SHP77 treated with DMSO at 0.1 percent for 48 hours (cell line): Measurements from ENCODE around the gene RNF123.

ENCODE experiments used
- DNase-seq: peaks from one replicate; lab custom pipeline; 2025; lab: John Stamatoyannopoulos, UW

RNF123 gene

DNA sequence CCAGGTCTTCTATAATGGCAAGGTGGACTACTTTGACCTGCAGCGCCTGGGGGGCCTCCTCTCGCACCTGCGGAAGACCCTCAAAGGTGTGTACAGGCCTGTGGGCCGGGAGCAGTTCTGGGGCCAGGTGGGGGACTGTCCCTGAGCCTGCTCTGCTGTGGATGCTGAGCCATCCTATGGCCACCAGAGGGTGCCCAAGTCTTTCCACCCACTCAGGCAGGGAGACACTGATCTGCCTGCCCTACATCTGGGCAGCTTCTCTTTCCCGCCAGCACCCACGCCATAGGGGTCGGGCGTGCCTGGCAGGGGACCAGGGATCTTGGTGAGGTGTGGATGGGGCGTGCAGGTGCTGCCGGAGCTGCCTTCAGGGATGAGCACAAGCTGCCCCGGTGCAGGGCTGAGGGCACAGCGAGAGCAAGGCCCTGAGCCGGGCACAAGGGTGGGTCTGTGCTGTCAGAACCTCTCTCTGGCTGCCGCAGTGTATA is 14.1 kb downstream of the RNF123 start:
- DNase-seq, result no peak

DNA sequence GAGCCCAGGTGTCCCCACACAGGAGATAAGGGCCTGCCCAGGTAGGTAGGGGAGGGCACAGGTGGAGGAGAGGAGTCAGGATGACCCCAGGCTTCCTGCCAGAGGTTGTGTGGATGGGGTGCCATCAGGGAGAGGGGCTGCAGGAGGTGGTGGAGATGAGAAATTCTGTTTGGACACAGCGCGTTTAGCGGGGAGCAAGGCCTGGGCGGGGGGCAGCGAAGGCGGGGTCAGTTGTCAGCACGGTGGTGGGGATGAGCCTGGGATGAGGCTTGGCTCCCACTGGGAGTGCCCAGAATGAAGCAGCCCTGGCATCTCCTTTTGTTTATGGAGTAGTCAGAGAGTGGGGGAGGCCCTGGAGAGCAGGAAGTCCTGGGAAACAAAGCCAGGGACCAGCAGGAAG is 14.6 kb downstream of the RNF123 start:
- no peak for DNase-seq

DNA sequence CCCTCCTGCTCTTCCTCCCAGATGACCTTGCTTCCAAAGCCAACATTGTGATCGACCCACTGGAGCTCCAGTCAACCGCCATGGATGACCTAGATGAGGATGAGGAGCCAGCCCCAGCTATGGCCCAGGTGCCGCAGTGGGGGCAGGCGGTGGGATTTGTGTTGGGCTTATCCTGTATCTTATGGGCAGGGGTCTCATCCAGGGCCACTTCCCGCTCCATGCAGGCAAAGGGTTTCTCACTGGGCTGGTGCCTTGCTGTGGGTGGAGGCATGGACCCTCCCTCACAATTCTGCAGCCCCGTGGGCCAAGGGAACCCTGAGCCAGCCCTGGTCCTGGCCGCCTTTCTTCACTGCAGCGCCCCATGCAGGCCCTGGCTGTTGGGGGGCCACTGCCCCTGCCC is 15.3 kb downstream of the RNF123 start:
- no peak for DNase-seq

DNA sequence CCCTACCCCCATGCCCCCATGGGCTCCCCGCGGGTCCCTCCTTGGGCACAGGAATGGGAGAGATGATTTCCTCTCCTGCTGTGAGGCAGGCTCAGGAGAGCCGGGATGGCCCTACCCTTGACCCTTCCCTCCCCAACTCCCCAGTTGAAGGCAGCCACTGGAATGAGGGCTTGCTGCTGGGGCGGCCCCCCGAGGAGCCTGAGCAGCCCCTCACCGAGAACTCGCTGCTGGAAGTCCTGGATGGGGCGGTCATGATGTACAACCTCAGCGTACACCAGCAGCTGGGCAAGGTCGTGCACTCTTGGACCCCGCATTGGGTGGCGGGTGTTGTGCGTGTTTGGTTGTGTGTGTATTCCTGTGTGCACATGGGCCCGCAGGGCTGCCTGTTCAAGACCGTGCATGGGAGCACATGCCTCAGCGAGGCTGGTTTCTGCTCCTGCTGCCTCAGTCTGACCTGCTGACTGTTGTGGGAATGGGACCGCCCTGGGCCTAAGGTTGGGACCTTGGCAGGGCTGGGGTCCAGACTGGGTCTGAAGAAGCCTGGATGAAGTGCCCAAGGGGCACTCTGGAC is 16.1 kb downstream of the RNF123 start:
- DNase-seq, result no peak

DNA sequence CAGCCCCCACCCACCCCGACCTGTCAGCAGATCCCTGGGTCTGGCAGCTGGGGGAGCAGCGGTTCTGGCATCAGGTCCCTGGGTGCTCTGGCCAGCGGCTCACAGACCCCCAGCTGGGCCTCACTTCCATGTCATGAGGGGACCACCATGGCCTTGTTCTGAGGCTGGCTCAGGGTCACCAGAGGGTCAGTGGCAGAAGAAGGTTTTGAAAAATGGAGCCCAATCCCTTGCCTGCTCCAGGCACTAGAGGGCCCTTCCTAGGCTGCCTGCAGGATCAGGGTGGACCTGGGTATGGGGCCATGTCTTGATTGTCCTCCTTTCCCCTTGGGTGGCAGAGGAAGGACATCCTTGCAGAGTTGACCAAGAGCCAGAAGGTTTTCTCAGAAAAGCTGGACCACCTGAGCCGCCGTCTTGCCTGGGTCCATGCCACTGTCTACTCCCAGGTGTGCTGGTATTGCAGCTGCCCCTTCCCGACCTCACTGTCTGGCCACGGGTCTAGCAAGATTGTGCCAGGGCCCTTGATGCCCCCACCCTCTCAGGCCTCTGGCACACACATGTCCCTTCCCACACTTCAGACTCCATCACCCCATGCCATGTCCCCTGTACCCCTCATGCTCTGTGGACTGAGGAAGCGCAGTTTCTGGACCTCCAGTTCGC is 17.2 kb downstream of the RNF123 start:
- no peak for DNase-seq

DNA sequence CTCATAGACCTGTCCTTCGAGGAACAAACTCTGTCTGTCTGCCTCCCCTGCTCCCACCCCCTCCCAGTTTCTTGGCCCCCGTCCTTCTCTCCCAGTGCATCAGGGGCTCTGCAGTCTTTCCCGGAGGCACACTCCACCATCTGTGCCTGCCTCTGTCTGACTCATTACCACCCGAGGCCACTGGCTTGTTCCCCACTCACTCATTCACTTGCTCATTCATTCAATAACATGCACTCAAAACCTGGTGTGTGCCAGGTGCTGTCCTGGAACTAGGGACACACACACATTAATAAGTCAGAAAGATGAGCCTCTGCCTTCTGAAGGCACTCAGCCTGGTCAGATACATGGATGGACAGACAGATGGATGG is 17.7 kb downstream of the RNF123 start:
- DNase-seq, result no peak

DNA sequence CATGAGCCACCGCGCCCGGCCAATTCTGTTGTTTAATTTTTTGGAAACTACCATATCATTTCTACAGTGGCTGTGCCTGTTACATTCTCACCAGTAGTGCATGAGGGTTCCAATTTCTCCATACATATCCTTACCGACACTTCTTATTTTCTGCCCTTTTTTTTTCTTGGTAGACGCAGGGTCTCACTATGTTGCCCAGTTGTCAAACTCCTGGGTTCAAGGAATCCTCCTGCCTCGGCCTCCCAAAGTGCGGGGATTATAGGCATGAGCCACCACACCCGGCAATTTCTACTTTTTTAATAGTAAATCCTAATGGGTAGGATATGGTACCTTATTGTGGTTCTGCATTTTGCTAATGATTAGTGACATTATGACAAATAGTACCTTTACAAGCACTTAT is 20.5 kb downstream of the RNF123 start:
- no peak for DNase-seq

DNA sequence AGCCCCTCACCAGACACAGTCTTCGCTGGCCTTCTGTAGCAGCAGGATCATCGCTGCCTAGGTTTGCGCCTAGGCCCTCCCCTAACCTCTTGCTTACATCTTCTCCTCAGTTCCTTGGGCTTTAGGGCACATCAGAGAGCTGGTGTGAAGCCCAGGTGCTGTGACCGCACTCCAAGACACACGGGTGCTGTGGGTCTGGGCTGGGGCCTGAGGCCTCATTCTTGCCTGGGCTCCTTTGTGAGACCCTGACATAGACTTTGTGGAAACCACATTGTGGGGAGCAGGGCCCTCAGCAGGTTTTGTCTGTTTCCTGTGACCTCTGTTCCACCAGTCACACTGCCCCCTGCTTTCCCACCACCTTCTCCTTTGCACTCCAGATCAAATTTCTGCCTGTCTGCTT is 22.1 kb downstream of the RNF123 start:
- no peak for DNase-seq

DNA sequence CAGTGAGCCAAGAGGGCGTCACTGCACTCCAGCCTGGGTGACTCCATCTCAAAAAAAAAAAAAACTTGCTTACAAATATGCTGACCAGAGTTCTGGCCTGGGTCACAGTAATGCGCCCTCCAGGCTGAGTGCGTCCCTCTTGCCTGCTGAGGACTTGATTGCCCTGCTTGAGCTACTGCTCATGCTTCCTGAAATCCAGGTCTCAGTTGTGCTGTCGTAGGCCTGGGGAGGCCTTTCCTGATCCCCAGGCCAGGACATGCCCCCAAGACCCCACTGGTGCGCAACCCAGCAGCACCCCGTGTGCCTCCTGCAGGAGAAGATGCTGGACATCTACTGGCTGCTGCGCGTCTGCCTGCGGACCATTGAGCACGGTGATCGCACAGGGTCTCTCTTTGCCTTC is 22.8 kb downstream of the RNF123 start:
- DNase-seq, result no peak

DNA sequence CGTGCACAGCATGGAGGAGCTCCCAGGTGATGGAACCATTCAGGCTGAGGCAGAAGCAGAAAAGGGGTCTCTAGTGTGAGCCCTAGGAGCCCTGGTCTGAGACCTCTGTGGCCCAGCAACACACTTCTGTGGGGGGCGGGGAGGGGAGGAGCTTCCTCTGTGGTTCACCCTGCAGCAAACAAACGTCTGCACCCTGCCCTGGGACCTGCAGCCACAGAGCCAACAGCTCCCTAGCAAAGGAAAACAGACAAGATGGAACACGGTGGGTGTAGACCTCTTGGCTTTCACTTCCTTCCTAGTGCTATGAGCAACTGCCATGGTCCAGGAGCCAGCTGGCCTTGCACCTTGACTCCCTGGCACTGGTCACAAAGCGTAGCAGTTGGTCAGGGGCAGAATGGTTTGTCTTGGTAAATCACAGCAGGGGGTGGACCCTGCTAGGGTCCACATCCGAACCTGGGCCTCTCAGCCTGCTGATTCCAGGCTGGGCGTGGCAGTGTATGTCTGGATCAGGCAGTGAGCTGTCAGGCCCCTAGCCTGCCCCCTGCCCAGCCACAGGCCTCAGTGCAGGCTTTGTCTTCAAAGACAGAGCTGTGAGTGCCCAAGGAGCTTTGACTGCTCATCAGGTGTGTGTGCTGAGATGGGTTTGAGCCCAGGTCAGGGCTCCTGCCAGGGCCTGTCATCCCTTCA is 23.4 kb downstream of the RNF123 start:
- no peak for DNase-seq

DNA sequence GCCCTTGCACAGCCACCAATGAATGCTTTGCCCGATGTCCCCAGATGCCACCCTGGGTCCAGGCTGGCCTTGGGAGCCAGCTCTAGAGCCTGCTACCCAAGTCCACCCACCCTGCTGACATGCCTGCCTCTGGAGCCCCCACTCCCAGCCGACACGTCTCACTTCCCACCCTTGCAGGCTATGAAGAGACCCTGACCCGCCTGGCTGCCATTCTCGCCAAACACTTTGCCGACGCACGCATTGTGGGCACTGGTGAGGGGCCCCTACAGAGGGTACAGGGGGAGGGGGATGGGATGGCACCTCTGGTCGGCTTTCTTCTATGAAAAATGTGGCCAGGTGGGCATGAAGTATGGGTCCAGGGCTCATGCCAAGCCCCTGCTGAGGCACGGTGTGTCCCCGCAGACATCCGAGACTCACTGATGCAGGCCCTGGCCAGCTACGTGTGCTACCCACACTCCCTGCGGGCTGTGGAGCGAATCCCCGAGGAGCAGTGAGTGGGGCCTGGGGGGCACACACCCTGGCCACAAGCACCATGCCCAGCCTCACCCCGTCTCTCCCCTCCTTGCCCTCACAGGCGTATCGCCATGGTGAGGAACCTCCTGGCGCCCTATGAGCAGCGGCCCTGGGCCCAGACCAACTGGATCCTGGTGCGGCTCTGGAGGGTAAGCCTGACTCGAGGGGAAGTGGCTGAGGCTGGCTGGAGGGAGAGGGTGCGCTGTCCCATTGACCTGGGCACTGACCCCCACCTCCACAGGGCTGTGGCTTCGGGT is 24.2 kb downstream of the RNF123 start:
- DNase-seq, result no peak

DNA sequence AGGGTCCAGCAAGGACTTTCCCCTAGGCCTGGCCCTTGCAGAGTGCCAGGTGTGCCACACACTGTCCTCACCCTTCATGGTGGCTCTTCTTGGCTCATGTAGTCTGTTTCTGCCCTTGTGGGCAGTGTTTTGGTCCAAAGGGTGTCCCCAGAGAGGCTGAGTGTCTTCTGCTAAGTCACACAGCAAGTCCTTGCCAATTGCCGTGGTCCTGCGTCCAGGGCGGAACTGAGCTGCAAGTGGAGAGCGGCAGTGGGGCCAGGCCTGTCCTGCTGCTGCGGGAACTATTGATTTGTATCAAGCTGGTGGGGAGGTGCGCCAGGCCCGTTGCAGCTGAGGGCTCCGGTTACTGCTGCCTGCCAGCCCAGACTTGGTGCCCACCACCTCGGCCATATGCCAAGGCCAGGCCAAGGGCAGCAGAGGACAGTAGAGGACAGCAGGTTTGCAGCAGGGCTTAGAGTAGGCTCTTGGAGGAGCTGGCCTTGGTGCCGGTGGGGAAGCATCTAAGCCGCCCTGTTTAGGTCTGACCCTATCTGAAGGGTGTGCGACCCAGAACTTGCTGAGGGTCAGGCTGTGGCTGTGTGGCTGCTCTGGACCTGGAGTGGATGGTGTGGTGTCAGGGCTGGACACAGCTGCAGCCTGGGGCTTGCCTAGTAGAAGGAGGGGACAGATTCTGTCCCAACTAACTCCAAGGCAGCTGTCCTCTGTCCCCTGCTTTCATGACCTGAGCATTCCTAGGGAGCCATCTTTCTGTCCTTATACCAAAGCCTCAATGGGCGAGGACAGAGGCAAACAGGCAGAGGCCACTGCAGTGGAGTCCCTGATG is 25.6 kb downstream of the RNF123 start:
- DNase-seq, result no peak

DNA sequence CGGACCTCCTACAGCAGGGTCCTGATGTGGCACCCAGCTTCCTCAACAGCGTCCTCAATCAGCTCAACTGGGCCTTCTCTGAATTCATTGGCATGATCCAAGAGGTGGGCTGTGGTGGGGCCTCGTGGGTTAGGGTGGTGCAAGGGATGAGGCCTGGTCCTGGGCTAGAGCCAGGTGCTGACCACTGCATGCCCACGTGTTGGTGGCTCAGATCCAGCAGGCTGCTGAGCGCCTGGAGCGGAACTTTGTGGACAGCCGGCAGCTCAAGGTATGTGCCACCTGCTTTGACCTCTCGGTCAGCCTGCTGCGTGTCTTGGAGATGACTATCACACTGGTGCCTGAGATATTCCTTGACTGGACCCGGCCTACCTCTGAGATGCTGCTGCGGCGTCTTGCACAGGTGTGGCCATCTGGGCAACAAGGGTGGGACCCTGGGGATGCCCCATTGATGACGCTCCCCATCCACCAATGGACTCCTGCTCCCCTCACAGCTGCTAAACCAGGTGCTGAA is 26.3 kb downstream of the RNF123 start:
- no peak for DNase-seq

DNA sequence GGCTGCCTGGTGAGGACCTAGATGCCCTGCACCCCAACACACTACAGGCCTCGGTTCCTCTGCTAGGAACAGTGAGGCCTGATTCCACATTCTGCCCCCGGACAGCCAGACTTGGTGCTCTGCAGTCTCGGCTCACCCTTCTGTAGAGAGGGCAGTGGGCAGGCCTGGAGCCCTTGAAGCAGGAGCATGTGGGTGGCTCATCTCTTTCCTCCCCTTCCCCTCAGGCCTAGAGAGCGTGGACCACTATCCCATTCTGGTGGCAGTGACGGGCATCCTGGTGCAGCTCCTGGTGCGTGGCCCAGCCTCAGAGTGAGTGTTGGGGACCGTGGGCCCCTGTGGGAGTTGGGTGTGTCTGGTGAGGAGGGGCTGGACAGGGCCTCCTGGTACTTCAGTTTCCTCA is 26.8 kb downstream of the RNF123 start:
- no peak for DNase-seq

DNA sequence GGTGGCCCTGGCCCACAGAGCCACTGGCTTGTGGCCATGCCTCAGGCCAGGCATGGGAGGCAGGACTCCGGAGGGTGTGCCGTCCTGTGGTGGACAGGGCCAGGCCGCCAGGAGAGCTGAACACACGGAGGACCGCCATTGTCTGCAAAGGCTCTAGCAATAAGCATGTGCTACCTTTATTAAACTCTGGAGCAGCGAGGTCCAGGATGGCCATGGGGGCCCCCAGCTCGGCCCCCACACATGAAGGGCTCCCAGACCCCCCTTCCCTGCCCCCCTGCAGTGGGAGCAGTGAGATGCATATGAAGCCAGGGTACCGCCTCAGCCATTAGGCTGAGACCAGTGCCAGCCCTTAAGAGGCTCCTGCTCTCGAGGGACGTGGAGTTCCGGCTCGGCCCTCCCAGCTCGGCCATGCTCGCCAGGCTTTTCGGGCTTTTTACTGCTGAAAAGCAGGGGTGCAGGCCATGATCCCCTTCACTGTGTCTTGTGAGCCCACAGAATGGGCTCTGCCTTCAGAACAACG is 27.4 kb downstream of the RNF123 start:
- DNase-seq, result no peak

DNA sequence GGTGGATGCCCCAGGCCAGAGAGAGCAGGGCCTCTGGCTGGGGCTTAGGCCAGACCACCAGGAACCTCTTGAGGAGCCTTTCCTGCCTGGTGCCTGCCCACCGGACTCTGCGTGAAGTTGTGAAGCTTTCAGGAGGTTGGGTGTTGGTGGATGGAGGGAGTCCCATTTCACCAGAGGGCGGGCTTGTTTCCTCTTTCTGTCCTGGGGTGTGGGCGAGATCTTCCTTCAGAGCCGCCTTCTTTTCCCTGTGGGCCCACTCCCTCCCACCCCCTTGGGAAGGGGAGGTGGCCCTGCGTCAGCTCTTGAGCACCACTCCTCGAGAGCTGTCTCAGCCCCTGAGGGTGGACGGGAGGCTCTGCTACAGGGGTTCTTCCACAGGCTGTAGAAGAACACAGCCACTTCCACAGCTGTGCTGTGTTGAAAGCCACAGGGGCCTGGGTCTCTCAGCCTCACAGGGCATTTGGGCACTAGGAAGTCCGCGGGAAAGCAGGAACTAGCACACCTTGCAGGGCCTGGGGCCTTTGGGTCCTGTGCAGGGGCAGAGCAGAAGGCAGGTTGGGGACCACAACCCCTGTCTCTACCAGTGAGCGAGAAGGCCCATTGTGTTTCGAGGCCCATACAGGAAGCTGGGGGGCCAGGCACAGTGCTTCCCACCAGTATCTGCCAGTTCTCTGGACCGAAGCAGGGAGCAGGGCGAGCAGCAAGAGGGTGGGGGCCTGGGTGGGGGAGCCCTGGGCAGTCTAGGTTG is 28.0 kb downstream of the RNF123 start:
- DNase-seq, result no peak

DNA sequence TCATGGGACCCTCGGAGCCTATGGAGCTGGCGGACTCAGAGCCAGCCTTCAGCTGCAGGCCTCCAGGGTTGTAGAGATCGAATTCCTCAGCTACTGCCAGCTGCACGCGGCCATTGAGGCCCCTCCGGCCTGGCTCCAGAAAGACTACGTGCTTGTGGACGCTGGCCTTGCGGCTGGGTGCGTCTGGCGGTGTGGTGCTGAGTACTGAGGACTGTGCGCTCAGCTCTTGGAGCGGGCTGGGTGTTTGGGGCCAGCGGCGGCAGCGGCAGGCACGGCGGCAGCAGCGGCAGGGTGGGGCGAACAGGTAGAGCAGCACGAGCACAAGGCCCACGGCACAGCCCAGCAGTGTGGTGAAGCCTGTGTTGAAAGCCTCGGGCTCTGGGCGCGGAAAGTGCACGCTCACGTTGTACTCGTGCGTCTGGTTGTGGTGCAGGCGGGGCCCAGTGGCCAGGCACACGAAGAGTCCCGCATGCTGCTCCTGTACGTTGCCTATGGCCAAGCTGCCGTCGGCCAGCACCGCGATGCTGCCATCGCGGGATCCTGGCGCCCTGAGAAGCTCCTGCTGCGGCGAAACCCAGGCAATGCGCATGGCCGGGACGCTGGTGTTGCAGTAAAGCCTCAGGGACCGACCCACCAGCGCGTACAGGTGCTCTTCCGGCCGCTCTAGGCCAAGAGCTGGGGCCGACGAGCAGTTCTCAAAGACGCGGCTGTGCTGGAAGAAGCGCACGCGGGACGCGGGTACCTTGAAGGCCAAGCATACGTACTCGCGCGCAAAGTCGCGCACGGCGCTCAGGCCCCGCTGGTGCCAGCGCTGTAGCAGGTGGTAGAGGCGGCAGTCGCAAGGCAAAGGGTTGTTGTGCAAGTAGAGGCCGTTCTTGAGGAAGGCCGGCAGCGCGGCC is 28.9 kb downstream of the RNF123 start:
- DNase-seq, result no peak

DNA sequence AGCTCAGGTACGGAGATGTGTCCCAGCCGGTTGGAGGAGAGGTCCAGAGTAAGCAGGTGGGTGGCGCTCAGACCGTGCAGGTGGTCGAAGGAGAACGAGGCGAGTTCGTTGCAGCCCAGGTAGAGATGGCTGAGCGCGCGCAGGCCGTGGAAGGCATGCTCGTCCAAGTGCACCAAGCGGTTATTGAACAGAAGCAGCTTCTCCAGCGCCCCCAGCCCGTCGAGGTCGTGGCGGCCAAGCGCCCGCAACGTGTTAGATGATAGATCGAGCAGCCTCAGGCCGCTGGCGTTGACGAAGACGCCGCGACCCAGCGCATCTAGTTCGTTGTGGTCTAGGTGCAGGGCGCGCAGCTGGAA is 29.5 kb downstream of the RNF123 start:
- no peak for DNase-seq

DNA sequence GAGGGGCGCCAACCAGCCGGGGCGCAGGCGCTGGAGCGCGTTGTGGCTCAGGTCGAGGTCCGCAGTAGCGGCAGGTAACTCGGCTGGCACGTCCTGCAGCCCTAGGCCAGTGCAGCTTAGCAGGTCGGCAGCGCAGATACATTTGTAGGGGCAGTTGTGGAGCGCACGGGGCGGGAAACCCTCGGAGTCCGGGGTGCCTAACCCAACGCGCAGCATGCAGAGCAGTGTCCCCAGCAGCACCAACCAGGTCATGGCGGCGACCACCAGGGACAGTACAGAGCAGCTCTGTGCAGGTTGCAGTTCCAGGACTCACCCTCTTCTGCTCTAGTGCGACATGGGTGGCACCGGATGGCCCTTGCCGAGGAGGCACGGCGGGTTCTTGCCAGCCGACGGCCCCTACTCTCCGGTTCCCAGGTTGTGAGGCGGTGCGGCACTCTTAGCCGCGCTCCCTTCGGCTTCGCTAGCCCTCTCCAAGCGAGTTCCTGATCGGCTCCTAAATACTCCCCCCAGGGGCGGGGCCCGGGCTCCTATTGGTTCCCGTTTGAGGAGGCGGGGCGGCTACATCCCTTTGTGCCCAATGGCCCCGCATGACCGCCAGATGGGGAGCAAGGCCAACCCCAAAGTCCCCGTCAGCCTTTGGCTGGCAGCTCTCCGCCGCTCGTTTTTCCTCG is 30.0 kb downstream of the RNF123 start, which contains the start of gene AMIGO3:
TSS of gene AMIGO3 (minus strand) at position 471 of the 671 bp plus-strand sequence. CDS start at position 252, 219 bp downstream.
- DNase-seq, result peak; percentile 59
